ENCODE results near the gene VSTM1.
A peak's percentile ranks its signal among the peaks of the same experiment; 100 is the strongest.

The VSTM1 gene

DNA sequence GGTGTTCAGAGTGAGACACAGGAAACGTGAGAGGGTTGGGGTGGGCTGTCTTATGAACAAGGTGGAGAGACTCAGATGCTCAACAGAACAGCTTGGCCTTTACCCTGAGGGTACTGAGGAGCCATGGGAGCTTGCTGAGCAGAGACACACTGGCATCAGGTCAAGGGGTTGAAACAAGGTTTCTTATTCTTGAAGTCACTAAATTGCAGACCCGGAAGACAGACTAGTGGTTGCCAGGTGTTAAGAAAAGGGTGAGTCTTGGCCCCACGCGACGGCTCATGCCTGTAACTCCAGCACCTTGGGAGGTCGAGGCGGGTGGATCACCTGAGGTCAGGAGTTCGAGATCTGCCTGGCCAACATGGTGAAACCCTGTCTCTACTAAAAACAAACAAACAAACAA, 49.8 kb downstream of the VSTM1 start:
- no peak for DNase-seq

- DNase-seq = no peak
These were observed 52.0 kb downstream of the VSTM1 start for GRCh38 chr19:54011507-54012211.

DNA sequence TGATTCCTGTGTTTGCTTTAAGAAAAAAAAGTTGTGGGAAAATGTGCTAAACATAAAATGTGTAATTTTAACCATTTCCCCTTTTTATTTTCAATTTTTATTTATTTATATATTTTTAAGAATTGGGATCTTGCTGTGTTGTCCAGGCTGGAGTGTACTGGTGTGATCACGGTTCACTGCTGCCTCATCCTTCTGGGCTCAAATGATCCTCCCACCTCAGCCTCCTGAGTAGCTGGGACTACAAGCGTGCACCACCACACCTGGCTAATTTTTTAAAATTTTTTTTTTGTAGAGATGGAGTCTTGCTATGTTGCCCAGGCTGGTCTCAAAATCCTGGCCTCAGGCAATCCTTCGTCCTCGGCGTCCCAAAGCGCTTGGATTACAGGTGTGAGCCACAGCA, 53.2 kb downstream of the VSTM1 start:
- no peak for DNase-seq

GRCh38 chr19:54009440-54009839, 54.3 kb downstream of the VSTM1 start:
- DNase-seq = no peak

GRCh38 chr19:54002495-54003315, 61.0 kb downstream of the VSTM1 start:
- no peak for DNase-seq

- DNase-seq = no peak
These were observed 62.2 kb downstream of the VSTM1 start for GRCh38 chr19:54001496-54001895.

DNA sequence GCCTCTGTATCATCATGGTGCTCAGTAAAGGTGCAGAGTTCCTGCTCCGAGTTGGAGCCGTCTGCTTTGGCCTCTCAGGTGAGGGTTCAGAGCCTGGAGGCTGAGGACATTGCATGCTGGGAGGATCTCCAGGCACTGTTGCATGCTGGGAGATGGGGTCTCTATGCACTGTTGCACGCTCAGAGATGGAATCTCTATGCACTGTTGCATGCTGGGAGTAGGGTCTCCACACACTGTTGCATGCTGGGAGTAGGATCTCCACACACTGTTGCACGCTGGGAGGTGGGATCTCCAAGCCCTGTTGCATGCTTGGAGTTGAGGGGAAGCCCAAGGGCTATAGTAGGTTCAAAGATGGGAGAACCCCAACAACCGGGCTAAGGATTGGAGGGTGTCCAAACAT, 64.0 kb downstream of the VSTM1 start:
- DNase-seq = no peak

DNA sequence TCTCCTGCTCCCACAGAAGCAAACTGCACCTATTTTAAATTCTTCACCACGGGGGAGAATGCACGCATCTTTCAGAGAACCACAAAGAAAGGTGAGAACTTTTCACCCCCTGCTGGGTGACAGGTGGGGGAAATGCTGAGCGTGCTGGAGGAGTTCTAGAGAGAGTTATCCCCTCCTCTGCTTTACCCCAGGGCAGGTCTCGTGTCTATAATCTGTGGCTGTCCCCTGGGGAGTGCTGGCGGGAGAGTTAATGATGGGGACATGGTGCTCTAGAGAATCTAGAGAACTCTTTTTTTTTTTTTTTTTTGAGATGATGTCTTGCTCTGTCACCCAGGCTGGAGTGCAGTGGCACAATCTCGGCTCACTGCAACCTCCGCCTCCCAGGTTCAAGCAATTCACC, 65.5 kb downstream of the VSTM1 start:
- DNase-seq = no peak

DNA sequence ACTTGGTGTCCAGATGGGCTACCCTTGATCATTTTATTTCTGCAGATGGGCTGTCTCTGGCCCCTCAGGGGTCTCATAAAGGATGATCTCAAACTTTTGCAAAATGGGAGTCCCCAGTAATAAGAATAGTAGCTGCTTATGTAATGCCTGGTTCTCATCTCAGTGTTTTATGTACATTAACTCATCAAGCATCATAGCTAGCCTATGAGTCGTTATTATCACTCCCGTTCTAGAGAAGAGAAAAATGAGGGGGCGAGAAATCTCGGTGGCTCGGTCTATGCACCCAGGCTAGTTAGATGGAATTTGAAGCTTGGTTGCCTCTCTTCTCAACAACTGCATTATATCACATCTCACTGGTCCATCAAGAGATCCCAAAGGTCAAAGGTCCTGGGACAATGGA, 68.9 kb downstream of the VSTM1 start:
- DNase-seq = no peak

DNA sequence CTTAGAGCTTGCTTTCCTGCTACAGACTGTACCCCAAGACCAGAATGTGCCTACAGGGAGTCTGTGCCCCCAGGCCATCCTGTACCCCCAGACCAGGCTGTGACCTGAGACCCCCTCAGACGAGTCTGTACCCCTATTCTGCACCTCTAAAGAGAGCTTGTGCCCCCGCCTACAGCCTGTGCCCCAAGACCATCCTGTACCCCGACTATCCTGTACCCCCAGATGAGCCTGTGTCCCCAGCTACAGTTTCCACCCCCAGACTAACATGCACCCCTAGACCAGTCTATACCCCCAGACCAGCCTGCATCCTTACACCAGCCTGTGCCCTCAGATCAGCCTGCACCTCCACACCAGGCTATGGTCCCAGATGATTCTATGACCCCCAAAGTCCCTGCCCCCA, 70.2 kb downstream of the VSTM1 start:
- no peak for DNase-seq

DNA sequence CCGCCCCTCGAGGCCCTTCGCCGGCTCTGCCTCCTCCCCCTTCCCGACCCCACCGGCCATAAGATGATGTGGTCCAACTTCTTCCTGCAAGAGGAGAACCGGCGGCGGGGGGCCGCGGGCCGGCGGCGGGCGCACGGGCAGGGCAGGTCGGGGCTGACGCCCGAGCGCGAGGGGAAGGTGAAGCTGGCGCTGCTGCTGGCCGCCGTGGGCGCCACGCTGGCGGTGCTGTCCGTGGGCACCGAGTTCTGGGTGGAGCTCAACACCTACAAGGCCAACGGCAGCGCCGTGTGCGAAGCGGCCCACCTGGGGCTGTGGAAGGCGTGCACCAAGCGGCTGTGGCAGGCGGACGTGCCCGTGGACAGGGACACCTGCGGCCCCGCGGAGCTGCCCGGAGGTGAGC, 70.9 kb downstream of the VSTM1 start:
- no peak for DNase-seq

- DNase-seq = no peak
These were observed 71.5 kb downstream of the VSTM1 start for GRCh38 chr19:53992211-53992610.

- peak in 2 of 56 donors; percentile 15 to 42 for DNase-seq
These were observed 72.2 kb downstream of the VSTM1 start, which contains the start of gene CACNG6 for GRCh38 chr19:53991224-53992113. TSS of gene CACNG6 (plus strand) at chr19:53991637. CDS start at chr19:53992878, 1,241 bp downstream.

Data from nucleus accumbens (tissue), 56 donors.